ENCODE data around the gene GPANK1. TPM values are rescaled to one million over a fixed set of nuclear protein-coding genes. Genes with fewer than 3 reads are reported as not detected.
"Not testable (repeated sequence)": the region's sequence is repeated elsewhere in the genome, so short reads cannot be mapped to it uniquely, and the experiment has no call there.

The GPANK1 gene
- total and polyA plus RNA-seq, 9 of the 15 experiments (the other 6 are each of a cell fraction or from before 2014, with no cell fraction given), result 32.2 to 111 (median 46.3) TPM

- H3K27ac ChIP-seq (ENCODE audit: extremely low read depth, low read depth, low read length); in situ Hi-C loops (cut with MboI); H3K9me1 ChIP-seq (ENCODE audit: control insufficient read depth, insufficient read depth, low read length); intact Hi-C loops (cut with micrococcal nuclease); H4K20me1 ChIP-seq (replicated peaks; ENCODE audit: control insufficient read depth, insufficient read depth, low read length); H3K9ac ChIP-seq (ENCODE audit: insufficient read depth in 1 of 2, low read depth in 2 of 2, low read length in 2 of 2); H3K4me2 ChIP-seq (ENCODE audit: insufficient read depth, low read length); H2AFZ ChIP-seq (ENCODE audit: low read depth, low read length); H3K27me3 ChIP-seq (ENCODE audit: control insufficient read depth in 2 of 2, insufficient read depth in 2 of 2, low read length in 2 of 2); H3K79me2 ChIP-seq (ENCODE audit: control insufficient read depth, insufficient read depth, low read length); BruUV-seq (replicated peaks); H3K9me3 ChIP-seq (replicated peaks; ENCODE audit: control insufficient read depth, insufficient read depth, low read depth, low read length); H3K4me3 ChIP-seq; DNase-seq (ENCODE audit: extremely low read depth in 1 of 4, low spot score in 3 of 4); H3K36me3 ChIP-seq (ENCODE audit: control insufficient read depth, insufficient read depth, low read length); FAIRE-seq; ATAC-seq: not testable (repeated sequence)
- 73% methylated on average over 11 of the region's 11 CpGs for WGBS (ENCODE audit: insufficient coverage, low coverage, missing lambda C conversion rate)
- CTCF ChIA-PET (ENCODE audit: low intra/inter-chr PET ratio), result interaction anchor here (0.6 kb wide), 1 partner anchor 253 kb away, joined by 3 read pairs; no protein-coding TSS in a partner anchor
- POLR2A ChIA-PET, result interaction anchor here (0.6 to 12.4 kb wide), 3 partner anchors 15 to 161 kb away, joined by 3 to 223 read pairs (median 4); partner anchors contain the start of genes DDAH2, LY6G6C and MPIG6B
- TF ChIP-seq CEBPB (tag; IDR thresholded peaks at IDR 0.05), result peak; percentile 74
- peaks cover 31 to 43% of the 10 kb centered on the region in 2 experiments for H3K4me1 ChIP-seq (replicated peaks in 1 of 2; ENCODE audit: control insufficient read depth in 2 of 2, insufficient read depth in 2 of 2, low read length in 2 of 2)
Observed at GRCh38 chr6:31709157-31709556, 44.4 kb upstream of the GPANK1 start.

GRCh38 chr6:31708224-31708623 is 43.4 kb upstream of the GPANK1 start:
- Histone ChIP-seq H3K9ac (ENCODE audit: insufficient read depth in 1 of 2, low read depth in 2 of 2, low read length in 2 of 2) (no peak overlapping the region), H3K36me3 (ENCODE audit: control insufficient read depth, insufficient read depth, low read length) (no peaks in the 10 kb centered on the region), H3K4me2 (ENCODE audit: insufficient read depth, low read length) (no peak overlapping the region), H3K4me3 (no peak overlapping the region), H3K4me1 (replicated peaks in 1 of 2; ENCODE audit: control insufficient read depth in 2 of 2, insufficient read depth in 2 of 2, low read length in 2 of 2) (peaks cover 29 to 42% of the 10 kb centered on the region in 2 experiments), H4K20me1 (replicated peaks; ENCODE audit: control insufficient read depth, insufficient read depth, low read length) (no peaks in the 10 kb centered on the region), H3K27me3 (ENCODE audit: control insufficient read depth in 2 of 2, insufficient read depth in 2 of 2, low read length in 2 of 2) (no peaks in the 10 kb centered on the region), H3K9me1 (ENCODE audit: control insufficient read depth, insufficient read depth, low read length) (no peaks in the 10 kb centered on the region), H3K9me3 (replicated peaks; ENCODE audit: control insufficient read depth, insufficient read depth, low read depth, low read length) (no peaks in the 10 kb centered on the region), H3K27ac (ENCODE audit: extremely low read depth, low read depth, low read length) (no peak overlapping the region), H2AFZ (ENCODE audit: low read depth, low read length) (no peak overlapping the region), H3K79me2 (ENCODE audit: control insufficient read depth, insufficient read depth, low read length) (peaks cover 4% of the 10 kb centered on the region; the same call in 1 of the 3 replicates)
- CTCF ChIA-PET (ENCODE audit: low intra/inter-chr PET ratio), result no interaction called here
- BruUV-seq (replicated peaks), result no TSS peak
- no peak for ATAC-seq
- POLR2A ChIA-PET, result interaction anchor here (0.6 to 12.4 kb wide), 4 partner anchors 18 to 160 kb away, joined by 3 to 223 read pairs (median 4); partner anchors contain the start of genes DDAH2, LY6G6C and MPIG6B
- in situ Hi-C loops (cut with MboI) (no loop called here), intact Hi-C loops (cut with micrococcal nuclease) (no loop called here)
- DNase-seq (ENCODE audit: extremely low read depth in 1 of 4, low spot score in 3 of 4), result no peak
- TF ChIP-seq BCOR (IDR thresholded peaks at IDR 0.05) (peak; percentile 78), ZNF584 (CRISPR knock-in tag; IDR thresholded peaks at IDR 0.05; ENCODE audit: low read depth) (no peak), ZNF121 (CRISPR knock-in tag; conservative IDR thresholded peaks at IDR 0.05) (peak; percentile 98), KDM1A (IDR thresholded peaks at IDR 0.05) (peak; percentile 34 to 57; a peak in 2 of 4 replicates), MXD1 (CRISPR knock-in tag; IDR thresholded peaks at IDR 0.05; ENCODE audit: borderline replicate concordance, poor library complexity, severe bottlenecking) (no peak)
- no peak for FAIRE-seq
- WGBS (ENCODE audit: insufficient coverage, low coverage, missing lambda C conversion rate), result 82% methylated on average over 3 of the region's 3 CpGs
